Astrocyte of the cerebellum (primary cell): ENCODE measurements around the gene DGKI.

Experiments
- DNase-seq: peaks from one replicate; pipeline ENCODE4 v3.0.0-alpha.2; 2011; ENCODE audit warnings: low read depth
- H3K4me3 ChIP-seq: 2 replicates; pipeline ENCODE4 v1.5.1; 2011; ENCODE audit warnings: mild to moderate bottlenecking, low read depth, low read length, moderate library complexity
- CTCF ChIP-seq: IDR thresholded peaks from 2 replicates; pipeline ENCODE4 v1.5.1; 2012; ENCODE audit warnings: low read length, low read depth, moderate library complexity, mild to moderate bottlenecking; ENCODE audit errors: missing control alignments
- in situ Hi-C: cut with HindIII; loops from 2 replicates; pipeline ENCODE4 v1.10.0; 2017; ENCODE audit warnings: low sequenced_read_pairs

The DGKI gene

GRCh38 chr7:137798073-137798763 is 48.6 kb downstream of the DGKI start:
- no peak for DNase-seq
- in situ Hi-C loops, result no loop called here
- TF ChIP-seq CTCF, result no peak
- no peak overlapping the region for H3K4me3 ChIP-seq

DNA sequence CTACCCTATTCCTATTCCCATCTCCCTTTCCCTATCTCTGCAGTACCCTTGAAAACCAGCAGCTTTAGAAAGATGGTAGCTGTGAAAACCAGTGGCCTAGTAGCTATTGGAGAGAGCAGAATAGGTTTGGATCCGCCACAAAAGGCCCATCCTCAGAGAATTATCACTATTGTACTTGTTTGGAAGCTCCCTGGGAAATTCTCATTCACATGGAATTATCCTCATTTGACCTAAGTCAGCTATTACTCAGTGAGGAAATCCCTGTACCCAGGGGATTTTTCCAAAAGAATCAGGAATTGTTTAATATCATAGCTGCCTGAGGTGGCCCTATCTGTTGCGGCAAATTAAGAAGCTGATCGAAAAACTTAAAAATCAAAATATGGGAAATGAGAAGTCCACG is 51.6 kb downstream of the DGKI start:
- in situ Hi-C loops, result no loop called here
- TF ChIP-seq CTCF, result no peak
- no peak overlapping the region for H3K4me3 ChIP-seq
- DNase-seq, result no peak

- no peak for TF ChIP-seq CTCF
- in situ Hi-C loops, result no loop called here
- H3K4me3 ChIP-seq, result no peak overlapping the region
- DNase-seq, result no peak
Measured at GRCh38 chr7:137791930-137792329, 54.8 kb downstream of the DGKI start.

GRCh38 chr7:137790828-137791227 is 55.9 kb downstream of the DGKI start:
- in situ Hi-C loops, result no loop called here
- TF ChIP-seq CTCF, result no peak

DNA sequence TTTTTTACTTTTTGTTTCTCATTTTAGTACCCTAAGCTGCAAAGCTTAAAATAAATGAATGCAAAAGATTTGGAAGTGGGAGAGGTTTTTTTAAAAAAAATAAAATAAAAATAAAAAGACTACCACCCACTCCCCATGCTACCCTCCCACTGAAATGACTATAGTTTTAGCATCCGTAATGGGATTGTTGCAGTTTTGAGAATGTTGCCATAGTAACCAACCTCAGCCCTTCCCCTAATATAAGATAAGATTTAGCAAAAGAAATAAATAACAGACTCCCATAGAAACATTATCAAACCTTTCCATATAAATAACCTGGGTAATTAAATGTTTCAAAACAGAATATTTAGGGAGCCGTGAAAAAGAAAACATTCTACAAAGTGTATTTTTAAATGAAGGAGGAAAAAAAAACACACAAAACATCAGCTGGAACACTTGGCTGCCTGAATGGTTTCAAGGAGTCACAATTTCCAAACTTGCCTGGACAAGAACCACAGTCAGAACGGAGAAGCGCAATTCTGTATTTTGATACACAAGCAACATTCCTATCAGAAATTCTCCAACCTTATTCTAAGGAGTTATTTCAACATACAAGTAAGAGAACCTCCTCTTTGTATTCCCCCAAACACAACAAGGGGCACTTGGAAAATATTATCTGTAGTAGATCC is 57.4 kb downstream of the DGKI start:
- H3K4me3 ChIP-seq, result no peak overlapping the region
- TF ChIP-seq CTCF, result no peak
- no peak for DNase-seq
- in situ Hi-C loops, result no loop called here

More at GRCh38 chr7:137790828-137791227, 55.9 kb downstream of the DGKI start:
- DNase-seq, result no peak
- H3K4me3 ChIP-seq, result no peak overlapping the region

- in situ Hi-C loops, result no loop called here
- no peak for DNase-seq
Measured at GRCh38 chr7:137787301-137787976, 59.3 kb downstream of the DGKI start.

More at GRCh38 chr7:137787301-137787976, 59.3 kb downstream of the DGKI start:
- no peak overlapping the region for H3K4me3 ChIP-seq
- no peak for TF ChIP-seq CTCF
